ENCODE data around the gene EBF3. TPM values are rescaled to one million over a fixed set of nuclear protein-coding genes. Genes with fewer than 3 reads are reported as not detected.

The EBF3 gene
- total and polyA plus RNA-seq, 7 donors: 1.2 to 8.9 (median 4.5) TPM; not detected in 1

DNA sequence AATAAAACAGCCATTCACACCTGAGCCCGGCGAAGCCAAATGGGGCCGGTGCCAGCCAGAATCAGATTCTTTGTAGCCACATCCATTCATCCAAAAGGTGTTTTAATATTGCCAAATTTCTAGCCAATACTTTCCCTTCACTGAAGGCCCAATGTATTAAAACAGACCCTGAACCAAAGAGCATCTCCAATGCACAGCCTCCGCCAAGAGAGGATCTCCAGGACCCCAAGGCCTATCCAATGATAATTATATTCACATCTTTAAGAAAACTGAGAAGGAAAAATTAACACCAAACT is 12.2 kb downstream of the EBF3 start:
- intact Hi-C loops (cut with DNase I): no loop called here
- TF ChIP-seq POLR2A (IDR thresholded peaks at IDR 0.05): no peak

DNA sequence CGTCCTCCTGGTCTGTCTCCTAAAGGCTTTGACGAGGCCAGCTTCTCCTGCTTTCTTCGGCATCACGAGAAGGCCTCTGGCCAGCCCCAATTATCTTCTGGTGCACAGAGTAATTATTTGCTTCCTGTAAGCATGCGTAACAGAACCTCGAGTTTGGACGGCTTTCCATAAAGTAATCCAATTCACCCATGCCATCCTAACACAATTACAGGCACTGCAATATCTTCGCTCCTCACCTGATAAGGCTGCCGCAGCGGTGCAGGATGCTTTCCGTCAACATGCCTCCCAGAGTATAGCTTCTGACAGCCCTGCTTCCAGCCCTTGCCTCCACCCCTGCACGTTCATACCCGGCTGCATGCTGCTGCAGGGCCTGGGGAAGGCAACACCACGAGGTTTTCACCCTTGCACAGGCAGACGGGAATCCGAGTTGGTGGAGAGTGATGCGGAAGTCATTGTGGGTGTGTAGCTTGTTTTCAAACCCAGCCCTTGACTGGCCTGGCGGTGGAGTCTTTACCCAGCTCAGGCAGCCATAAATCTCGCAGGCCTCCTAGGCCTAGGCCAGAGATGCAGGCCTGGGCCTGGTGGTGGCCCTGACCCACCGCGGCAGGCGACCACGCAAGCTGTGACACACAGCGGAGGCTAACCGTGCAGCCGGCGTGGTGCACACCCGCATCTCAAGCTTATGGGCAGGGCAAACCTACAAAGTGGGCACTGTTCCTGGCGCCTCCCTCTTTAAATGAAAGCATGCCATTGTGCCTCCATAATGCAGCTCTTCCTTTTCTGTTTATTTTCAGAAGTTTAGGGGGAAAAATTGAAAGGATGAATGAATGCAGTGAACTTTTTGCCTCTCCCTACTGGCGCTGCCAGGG is 12.7 kb downstream of the EBF3 start:
- H3K27me3 ChIP-seq: peaks cover 0 to 50% (median 8%) of the 10 kb centered on the region in 3 donors
- TF ChIP-seq POLR2AphosphoS5 (IDR thresholded peaks at IDR 0.05) (no peak), CTCF (IDR thresholded peaks at IDR 0.05) (no peak), POLR2A (IDR thresholded peaks at IDR 0.05) (no peak), EP300 (IDR thresholded peaks at IDR 0.05) (no peak)
- H3K9me3 ChIP-seq: no peaks in the 10 kb centered on the region
- no peak overlapping the region for H3K4me3 ChIP-seq
- H3K4me1 ChIP-seq: peaks cover 0 to 6% (median 4%) of the 10 kb centered on the region in 4 donors
- 85 to 89% methylated on average over 30 of the region's 30 CpGs for WGBS, 2 donors
- peak overlapping the region in 1 of 4 donors; percentile 12 for H3K27ac ChIP-seq
- H3K36me3 ChIP-seq: no peaks in the 10 kb centered on the region
- peak; percentile 50 for DNase-seq
- intact Hi-C loops (cut with DNase I): no loop called here

More for the DNA sequence above, 12.2 kb downstream of the EBF3 start:
- peaks cover 0 to 52% (median 11%) of the 10 kb centered on the region in 3 donors for H3K27me3 ChIP-seq
- no peaks in the 10 kb centered on the region for H3K9me3 ChIP-seq
- 95 to 96% methylated on average over 4 of the region's 4 CpGs for WGBS, 2 donors
- H3K4me3 ChIP-seq: no peak overlapping the region
- no peaks in the 10 kb centered on the region for H3K36me3 ChIP-seq
- H3K27ac ChIP-seq: peak overlapping the region in 1 of 4 donors; percentile 12
- DNase-seq: peak; percentile 22
- H3K4me1 ChIP-seq: no peaks in the 10 kb centered on the region

DNA sequence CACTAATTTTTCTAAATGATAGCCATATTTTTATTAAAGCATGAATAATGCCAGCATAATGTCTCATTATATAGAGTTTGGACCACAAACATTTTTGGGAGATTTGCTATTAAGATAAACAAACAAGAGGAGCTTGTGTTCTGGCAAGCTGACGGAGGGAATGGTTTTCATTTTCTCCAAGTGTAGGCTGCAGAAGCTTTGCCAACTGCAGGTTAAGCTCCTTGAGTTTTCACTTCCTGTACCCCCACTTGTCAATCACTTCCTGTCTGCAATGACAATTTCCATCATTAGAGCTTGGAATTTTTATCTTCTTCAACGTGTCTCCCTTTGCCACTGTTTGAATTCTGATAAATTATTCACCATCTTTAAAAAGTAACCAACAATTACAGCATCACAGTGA is 13.4 kb downstream of the EBF3 start:
- DNase-seq: no peak
- Histone ChIP-seq H3K27me3 (peaks cover 0 to 45% (median 8%) of the 10 kb centered on the region in 3 donors), H3K36me3 (no peaks in the 10 kb centered on the region), H3K4me1 (peaks cover 0 to 12% (median 8%) of the 10 kb centered on the region in 4 donors), H3K27ac (peak overlapping the region in 2 of 4 donors; percentile 0 to 14), H3K9me3 (no peaks in the 10 kb centered on the region), H3K4me3 (no peak overlapping the region)
- intact Hi-C loops (cut with DNase I): no loop called here
- no peak for TF ChIP-seq CTCF (IDR thresholded peaks at IDR 0.05)
- no peak for TF ChIP-seq POLR2AphosphoS5 (IDR thresholded peaks at IDR 0.05)
- no peak for TF ChIP-seq EP300 (IDR thresholded peaks at IDR 0.05)
- TF ChIP-seq POLR2A (IDR thresholded peaks at IDR 0.05): no peak
- 46 to 66% methylated on average over 2 of the region's 2 CpGs for WGBS, 2 donors

DNA sequence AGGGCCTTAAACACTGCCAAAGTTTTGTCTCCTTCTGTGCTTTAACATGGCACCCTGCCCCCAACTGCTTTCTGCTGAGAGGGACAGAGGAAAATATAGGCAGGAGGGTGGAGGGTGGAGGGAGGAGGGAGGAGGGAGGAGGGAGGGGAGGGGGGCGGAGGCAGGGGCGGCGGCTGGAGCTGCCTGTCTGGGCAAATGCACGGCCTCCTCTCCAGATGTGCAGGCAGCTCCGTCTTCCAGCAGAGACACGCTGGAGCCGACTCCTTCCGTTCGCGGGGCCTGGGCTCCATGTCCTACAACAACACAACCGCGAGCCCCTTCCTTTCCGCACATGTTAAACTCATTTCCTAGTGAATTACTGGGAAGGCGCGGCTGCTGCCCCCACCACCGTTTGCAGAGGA is 14.2 kb downstream of the EBF3 start:
- peak; percentile 69 for DNase-seq
- peaks cover 0 to 38% (median 8%) of the 10 kb centered on the region in 3 donors for H3K27me3 ChIP-seq
- 6 to 24% methylated on average over 15 to 16 of the region's 16 CpGs for WGBS, 2 donors
- intact Hi-C loops (cut with DNase I): no loop called here
- H3K4me1 ChIP-seq: peaks cover 0 to 16% (median 10%) of the 10 kb centered on the region in 4 donors
- no peak overlapping the region for H3K4me3 ChIP-seq
- no peak for TF ChIP-seq CTCF (IDR thresholded peaks at IDR 0.05)
- no peak for TF ChIP-seq POLR2A (IDR thresholded peaks at IDR 0.05)
- TF ChIP-seq EP300 (IDR thresholded peaks at IDR 0.05): no peak
- TF ChIP-seq POLR2AphosphoS5 (IDR thresholded peaks at IDR 0.05): peak in 1 of 4 donors; percentile 35
- H3K9me3 ChIP-seq: no peaks in the 10 kb centered on the region
- H3K36me3 ChIP-seq: no peaks in the 10 kb centered on the region
- peak overlapping the region in 2 of 4 donors; percentile 21 to 38 for H3K27ac ChIP-seq

DNA sequence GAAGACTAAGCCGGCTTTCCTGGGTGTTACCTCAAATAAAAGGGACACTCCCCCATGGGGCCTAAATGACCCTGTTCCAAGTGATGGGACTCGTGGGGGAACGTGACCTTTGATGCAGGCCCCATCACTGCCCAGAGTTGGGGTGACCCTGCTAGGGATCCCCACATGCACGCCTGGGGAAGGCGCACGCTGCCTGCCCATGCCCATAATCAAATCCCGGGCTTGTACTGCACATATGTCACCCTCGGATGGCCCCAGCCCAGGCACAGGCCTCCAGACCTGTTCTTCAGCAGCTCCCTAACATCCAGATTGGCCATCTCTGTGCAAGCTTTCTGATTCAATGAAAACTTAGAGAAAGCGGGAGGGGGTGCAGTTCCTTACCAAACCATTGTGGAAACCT is 14.7 kb downstream of the EBF3 start:
- Histone ChIP-seq H3K36me3 (no peaks in the 10 kb centered on the region), H3K4me3 (no peak overlapping the region), H3K9me3 (no peaks in the 10 kb centered on the region), H3K4me1 (peaks cover 0 to 16% (median 10%) of the 10 kb centered on the region in 4 donors), H3K27me3 (peaks cover 0 to 34% (median 8%) of the 10 kb centered on the region in 3 donors), H3K27ac (peak overlapping the region in 2 of 4 donors; percentile 21 to 38)
- WGBS, 2 donors: 79 to 89% methylated on average over 9 of the region's 9 CpGs
- peak; percentile 57 for DNase-seq
- intact Hi-C loops (cut with DNase I): no loop called here
- no peak for TF ChIP-seq EP300 (IDR thresholded peaks at IDR 0.05)
- no peak for TF ChIP-seq POLR2A (IDR thresholded peaks at IDR 0.05)
- no peak for TF ChIP-seq CTCF (IDR thresholded peaks at IDR 0.05)
- no peak for TF ChIP-seq POLR2AphosphoS5 (IDR thresholded peaks at IDR 0.05)

Data from sigmoid colon (tissue), 7 donors.